Trophoblast cell (in vitro differentiated cells and primary cell): Measurements from ENCODE around the gene EP300.

Experiments used
- DNase-seq, 2 donors: peaks; one replicate each; pipeline ENCODE4 v3.0.0-alpha.2; 2016
- H2AFZ ChIP-seq: 2 replicates; pipeline ENCODE4 v1.6.1; 2013; ENCODE audit warnings: low read length, moderate library complexity, mild to moderate bottlenecking; ENCODE audit not compliant: insufficient read depth, poor library complexity
- H2AK5ac ChIP-seq: 2 replicates; pipeline ENCODE4 v1.6.1; 2013; ENCODE audit warnings: mild to moderate bottlenecking, low read length
- H2BK120ac ChIP-seq: 2 replicates; pipeline ENCODE4 v1.6.1; 2013; ENCODE audit warnings: low read length, mild to moderate bottlenecking, moderate library complexity; ENCODE audit not compliant: insufficient read depth, poor library complexity
- H2BK12ac ChIP-seq: 2 replicates; pipeline ENCODE4 v1.6.1; 2013; ENCODE audit warnings: mild to moderate bottlenecking, low read length, moderate library complexity
- H2BK5ac ChIP-seq: 2 replicates; pipeline ENCODE4 v1.6.1; 2013; ENCODE audit warnings: low read length, low read depth, moderate library complexity, mild to moderate bottlenecking; ENCODE audit not compliant: poor library complexity
- H3K14ac ChIP-seq: 2 replicates; pipeline ENCODE4 v1.6.1; 2013; ENCODE audit warnings: mild to moderate bottlenecking, low read length
- H3K18ac ChIP-seq: 2 replicates; pipeline ENCODE4 v1.6.1; 2013; ENCODE audit warnings: mild to moderate bottlenecking, low read length
- H3K23ac ChIP-seq: 2 replicates; pipeline ENCODE4 v1.6.1; 2013; ENCODE audit warnings: low read length
- H3K27ac ChIP-seq: 2 replicates; pipeline ENCODE4 v1.5.1; 2013; ENCODE audit warnings: low read depth, mild to moderate bottlenecking, inconsistent platforms, low read length, moderate library complexity
- H3K27me3 ChIP-seq: 2 replicates; pipeline ENCODE4 v1.6.1; 2013; ENCODE audit warnings: inconsistent platforms, mild to moderate bottlenecking, low read length, moderate library complexity; ENCODE audit not compliant: insufficient read depth
- H3K36me3 ChIP-seq, 2 experiments: 1 replicate in 1 of 2; 2 replicates in 1 of 2; pipeline ENCODE4 v1.6.1; 2013; ENCODE audit warnings: low read length in 2 of 2, mild to moderate bottlenecking in 2 of 2, moderate library complexity in 1 of 2; ENCODE audit not compliant: insufficient read depth in 2 of 2, control insufficient read depth in 1 of 2
- H3K4ac ChIP-seq: 2 replicates; pipeline ENCODE4 v1.6.1; 2013; ENCODE audit warnings: low read depth, mild to moderate bottlenecking, low read length, moderate library complexity
- H3K4me1 ChIP-seq, 2 experiments: 1 replicate in 1 of 2; 2 replicates in 1 of 2; pipeline ENCODE4 v1.6.1; 2013; ENCODE audit warnings: low read length in 2 of 2, mild to moderate bottlenecking in 2 of 2, moderate library complexity in 1 of 2; ENCODE audit not compliant: insufficient read depth in 2 of 2, control insufficient read depth in 1 of 2
- H3K4me2 ChIP-seq: 2 replicates; pipeline ENCODE4 v1.6.1; 2013; ENCODE audit warnings: inconsistent platforms, mild to moderate bottlenecking, low read length, moderate library complexity
- H3K4me3 ChIP-seq: 2 replicates; pipeline ENCODE4 v1.5.1; 2013; ENCODE audit warnings: mild to moderate bottlenecking, low read depth, low read length, inconsistent platforms
- H3K79me1 ChIP-seq: one replicate; pipeline ENCODE4 v1.6.1; 2013; ENCODE audit warnings: low read length
- H3K79me2 ChIP-seq: 2 replicates; pipeline ENCODE4 v1.6.1; 2013; ENCODE audit warnings: low read length, mild to moderate bottlenecking; ENCODE audit not compliant: control insufficient read depth, insufficient read depth, poor library complexity
- H3K9ac ChIP-seq: 2 replicates; pipeline ENCODE4 v1.6.1; 2013; ENCODE audit warnings: mild to moderate bottlenecking, low read length
- H3K9me3 ChIP-seq: 2 replicates; pipeline ENCODE4 v1.6.1; 2013; ENCODE audit warnings: low read depth, mild to moderate bottlenecking, control low read depth, inconsistent platforms, low read length; ENCODE audit not compliant: insufficient read depth
- H4K12ac ChIP-seq: 2 replicates; pipeline ENCODE4 v1.6.1; 2013; ENCODE audit warnings: low read depth, mild to moderate bottlenecking, low read length, moderate library complexity
- H4K8ac ChIP-seq: 2 replicates; pipeline ENCODE4 v1.6.1; 2013; ENCODE audit warnings: low read depth, mild to moderate bottlenecking, low read length, moderate library complexity
- H4K91ac ChIP-seq: one replicate; pipeline ENCODE4 v1.6.1; 2013; ENCODE audit warnings: low read depth, mild to moderate bottlenecking, low read length, moderate library complexity
- WGBS: extraction: QIAGEN DNeasy Blood & Tissue Kit; methylation state at CpG from one replicate; pipeline ENCODE4 v1.1.7; 2013; ENCODE audit warnings: missing lambda C conversion rate; ENCODE audit not compliant: insufficient read length, insufficient coverage; ENCODE audit errors: extremely low coverage; 5-methylcytosine and 5-hydroxymethylcytosine counted together

Gene EP300

GRCh38 chr22:41215926-41216325, 123.5 kb downstream of the EP300 start:
- H4K8ac ChIP-seq, result no peak overlapping the region
- no peak overlapping the region for H3K27ac ChIP-seq
- H3K4me1 ChIP-seq, result peaks cover 2 to 6% of the 10 kb centered on the region in 2 experiments
- no peaks in the 10 kb centered on the region for H3K27me3 ChIP-seq
- no peak overlapping the region for H3K18ac ChIP-seq
- no peak overlapping the region for H3K9ac ChIP-seq
- no CpG with 5 or more reads among the region's 7 CpGs for WGBS
- no peak overlapping the region for H2AFZ ChIP-seq
- DNase-seq, result no peak
- no peak overlapping the region for H3K23ac ChIP-seq
- no peak overlapping the region for H3K4me3 ChIP-seq
- no peaks in the 10 kb centered on the region for H3K79me2 ChIP-seq
- no peak overlapping the region for H4K12ac ChIP-seq
- H3K14ac ChIP-seq, result no peak overlapping the region
- H3K4me2 ChIP-seq, result no peak overlapping the region
- H2BK5ac ChIP-seq, result no peak overlapping the region
- H3K79me1 ChIP-seq, result no peaks in the 10 kb centered on the region
- no peak overlapping the region for H2BK12ac ChIP-seq
- no peak overlapping the region for H2BK120ac ChIP-seq
- H4K91ac ChIP-seq, result no peak overlapping the region
- H2AK5ac ChIP-seq, result no peak overlapping the region
- peaks cover 2% of the 10 kb centered on the region for H3K9me3 ChIP-seq
- H3K4ac ChIP-seq, result no peak overlapping the region
- H3K36me3 ChIP-seq, result peaks cover 21 to 41% of the 10 kb centered on the region in 2 experiments

DNA sequence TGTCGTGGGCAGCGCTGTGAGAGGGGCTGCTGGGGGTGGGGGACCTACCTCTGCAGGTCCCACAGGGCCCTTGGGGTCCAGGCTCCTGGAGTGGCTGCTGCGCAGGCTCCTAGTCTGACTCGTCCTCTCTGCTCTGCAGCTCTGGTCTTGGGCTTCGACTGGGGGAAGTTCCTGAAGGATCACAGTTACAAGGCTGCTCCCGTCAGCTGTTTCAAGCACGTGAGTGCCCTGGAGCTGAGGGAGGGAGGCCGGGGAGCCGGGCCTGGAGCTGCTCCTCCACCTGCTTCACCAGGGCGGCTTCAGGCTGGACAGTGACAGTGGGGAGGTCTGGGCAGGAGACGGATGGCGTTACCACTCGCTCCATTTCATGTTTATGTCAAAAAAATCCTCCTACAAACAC, 124.6 kb downstream of the EP300 start:
- no peaks in the 10 kb centered on the region for H3K27me3 ChIP-seq
- no peak overlapping the region for H3K9ac ChIP-seq
- no peak overlapping the region for H3K18ac ChIP-seq
- no peak overlapping the region for H3K14ac ChIP-seq
- no peak for DNase-seq
- no CpG with 5 or more reads among the region's 13 CpGs for WGBS
- peaks cover 2% of the 10 kb centered on the region for H3K9me3 ChIP-seq
- peaks cover 2 to 6% of the 10 kb centered on the region in 2 experiments for H3K4me1 ChIP-seq
- no peak overlapping the region for H2BK12ac ChIP-seq
- no peaks in the 10 kb centered on the region for H3K79me2 ChIP-seq
- no peak overlapping the region for H2AFZ ChIP-seq
- no peak overlapping the region for H3K4ac ChIP-seq
- H4K8ac ChIP-seq, result no peak overlapping the region
- no peak overlapping the region for H3K4me2 ChIP-seq
- no peak overlapping the region for H2BK5ac ChIP-seq
- peaks cover 25 to 44% of the 10 kb centered on the region in 2 experiments for H3K36me3 ChIP-seq
- no peak overlapping the region for H3K27ac ChIP-seq
- H2BK120ac ChIP-seq, result no peak overlapping the region
- no peak overlapping the region for H3K4me3 ChIP-seq
- H4K91ac ChIP-seq, result no peak overlapping the region
- no peak overlapping the region for H3K23ac ChIP-seq
- no peak overlapping the region for H2AK5ac ChIP-seq
- H4K12ac ChIP-seq, result no peak overlapping the region
- H3K79me1 ChIP-seq, result no peaks in the 10 kb centered on the region

DNA sequence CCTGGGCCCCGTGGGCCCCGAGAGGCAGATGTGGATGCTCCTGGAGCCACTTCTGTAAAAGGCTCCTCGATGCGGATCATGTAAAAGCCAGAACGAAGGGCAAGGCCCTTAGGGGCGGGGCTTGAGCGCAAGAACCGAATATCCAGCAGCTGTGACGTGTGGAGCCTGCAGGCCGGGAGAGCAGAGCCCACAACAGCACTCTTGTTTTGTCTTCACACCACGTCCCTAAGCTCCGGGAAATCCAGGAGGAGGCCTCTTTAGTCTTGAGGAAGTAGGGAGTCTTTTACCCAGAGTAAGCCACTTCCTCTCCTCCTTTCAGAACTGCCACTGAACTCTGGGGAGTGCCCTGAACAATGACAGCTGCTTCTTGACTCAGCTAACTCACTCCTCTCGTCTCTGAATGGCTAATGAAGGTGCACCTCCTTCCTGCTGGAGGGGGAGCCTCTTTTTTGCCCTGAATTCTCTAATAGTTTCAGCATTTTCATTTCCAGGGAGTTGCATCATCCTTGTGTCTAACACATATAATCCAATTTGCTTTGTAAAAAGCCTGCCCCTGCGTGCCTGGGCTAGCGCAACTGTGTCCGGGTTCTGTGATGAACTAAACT, 125.3 kb downstream of the EP300 start:
- no peak overlapping the region for H3K23ac ChIP-seq
- H3K27ac ChIP-seq, result no peak overlapping the region
- H4K91ac ChIP-seq, result no peak overlapping the region
- H2AK5ac ChIP-seq, result no peak overlapping the region
- H3K79me1 ChIP-seq, result no peaks in the 10 kb centered on the region
- WGBS, result no CpG with 5 or more reads among the region's 16 CpGs
- H3K27me3 ChIP-seq, result no peaks in the 10 kb centered on the region
- H3K79me2 ChIP-seq, result no peaks in the 10 kb centered on the region
- H2BK120ac ChIP-seq, result no peak overlapping the region
- H2BK5ac ChIP-seq, result no peak overlapping the region
- no peak overlapping the region for H2AFZ ChIP-seq
- peaks cover 2% of the 10 kb centered on the region for H3K9me3 ChIP-seq
- no peak overlapping the region for H3K4me3 ChIP-seq
- H4K8ac ChIP-seq, result no peak overlapping the region
- H3K36me3 ChIP-seq, result peaks cover 25 to 44% of the 10 kb centered on the region in 2 experiments
- no peak overlapping the region for H3K18ac ChIP-seq
- H4K12ac ChIP-seq, result no peak overlapping the region
- peaks cover 3 to 6% of the 10 kb centered on the region in 2 experiments for H3K4me1 ChIP-seq
- H3K14ac ChIP-seq, result no peak overlapping the region
- no peak overlapping the region for H3K9ac ChIP-seq
- H2BK12ac ChIP-seq, result no peak overlapping the region
- peak in 1 of 2 donors; percentile 57 for DNase-seq
- no peak overlapping the region for H3K4me2 ChIP-seq
- H3K4ac ChIP-seq, result no peak overlapping the region

- H2BK12ac ChIP-seq, result no peak overlapping the region
- peaks cover 13 to 15% of the 10 kb centered on the region in 2 experiments for H3K4me1 ChIP-seq
- H2AFZ ChIP-seq, result no peak overlapping the region
- H3K79me2 ChIP-seq, result no peaks in the 10 kb centered on the region
- H3K4me3 ChIP-seq, result no peak overlapping the region
- H2AK5ac ChIP-seq, result no peak overlapping the region
- peak overlapping the region; percentile 46 for H4K91ac ChIP-seq
- H4K12ac ChIP-seq, result no peak overlapping the region
- H2BK120ac ChIP-seq, result peak overlapping the region; percentile 2
- DNase-seq, result peak; percentile 94 to 95
- H3K4ac ChIP-seq, result no peak overlapping the region
- peaks cover 6% of the 10 kb centered on the region for H3K9me3 ChIP-seq
- no peak overlapping the region for H3K9ac ChIP-seq
- no CpG with 5 or more reads among the region's 9 CpGs for WGBS
- H3K27me3 ChIP-seq, result no peaks in the 10 kb centered on the region
- H3K79me1 ChIP-seq, result peaks cover 6% of the 10 kb centered on the region
- peak overlapping the region; percentile 54 for H3K27ac ChIP-seq
- H3K18ac ChIP-seq, result no peak overlapping the region
- peak overlapping the region; percentile 7 for H4K8ac ChIP-seq
- H3K4me2 ChIP-seq, result no peak overlapping the region
- peak overlapping the region; percentile 6 for H3K14ac ChIP-seq
- peaks cover 56 to 62% of the 10 kb centered on the region in 2 experiments for H3K36me3 ChIP-seq
- no peak overlapping the region for H3K23ac ChIP-seq
- peak overlapping the region; percentile 3 for H2BK5ac ChIP-seq
Measured at GRCh38 chr22:41222846-41223507, 130.6 kb downstream of the EP300 start.
